Stimulated activated CD4-positive, alpha-beta T cell treated with anti-CD3 and anti-CD28 coated beads, Interleukin-1b, Interleukin-23, amount 100 ng/mL, for 48 hours (primary cell): Measurements from ENCODE around the gene SIGLEC5.

Experiments used
- DNase-seq: peaks from one replicate; pipeline ENCODE4 v3.0.0-alpha.2; 2020

Gene SIGLEC5

GRCh38 chr19:51587264-51588191 is 42.7 kb downstream of the SIGLEC5 start:
- no peak for DNase-seq

- no peak for DNase-seq
Measured at GRCh38 chr19:51586799-51587198, 43.4 kb downstream of the SIGLEC5 start.

GRCh38 chr19:51586103-51586728 is 44.0 kb downstream of the SIGLEC5 start:
- DNase-seq, result no peak

GRCh38 chr19:51576850-51577249 is 53.4 kb downstream of the SIGLEC5 start:
- DNase-seq, result no peak

- DNase-seq, result no peak
Measured at GRCh38 chr19:51573331-51573730, 56.9 kb downstream of the SIGLEC5 start.

GRCh38 chr19:51572908-51573307 is 57.3 kb downstream of the SIGLEC5 start:
- no peak for DNase-seq

- DNase-seq, result no peak
Measured at GRCh38 chr19:51572410-51572809, 57.8 kb downstream of the SIGLEC5 start.

GRCh38 chr19:51571599-51571998 is 58.6 kb downstream of the SIGLEC5 start:
- DNase-seq, result no peak

- DNase-seq, result peak; percentile 87
Measured at GRCh38 chr19:51570962-51571575, 59.1 kb downstream of the SIGLEC5 start, which contains the start of gene ZNF175. ZNF175 (plus strand) TSS chr19:51571283; CDS start chr19:51573330, 2,047 bp downstream.

GRCh38 chr19:51568456-51568855 is 61.7 kb downstream of the SIGLEC5 start:
- DNase-seq, result no peak

- DNase-seq, result no peak
Measured at GRCh38 chr19:51567583-51567982, 62.6 kb downstream of the SIGLEC5 start.

GRCh38 chr19:51566489-51567100 is 63.6 kb downstream of the SIGLEC5 start:
- DNase-seq, result no peak

GRCh38 chr19:51565583-51565982 is 64.6 kb downstream of the SIGLEC5 start:
- no peak for DNase-seq

GRCh38 chr19:51564791-51565190 is 65.4 kb downstream of the SIGLEC5 start:
- no peak for DNase-seq
